ENCODE measurements around the gene PLCL1. TPM values are rescaled to one million over a fixed set of nuclear protein-coding genes. Genes with fewer than 3 reads are reported as not detected.

The PLCL1 gene
- total RNA-seq: 10 to 100 TPM in 3 of 4 donors, 1 to 10 TPM in 1; 9.6 to 25.4 (median 17.3) TPM
- polyA plus RNA-seq: 10 to 100 TPM in 1 of 3 donors, 1 to 10 TPM in 2; 4.3 to 12.6 (median 7.5) TPM
- long read RNA-seq, donor 1, full-length matches to known transcripts: 1 of 1 reads
- long read RNA-seq, donor 1, partial matches to known transcripts: 0 of 1 reads
- long read RNA-seq, donor 1, other reads (novel, unspliced or antisense): 0 of 1 reads
- long read RNA-seq, donor 2, full-length matches to known transcripts: 4 of 5 reads
- long read RNA-seq, donor 2, partial matches to known transcripts: 0 of 5 reads
- long read RNA-seq, donor 2, other reads (novel, unspliced or antisense): 1 of 5 reads

GRCh38 chr2:197804049-197804757 lies at the start of gene PLCL1:
PLCL1 (plus strand) TSS chr2:197804593.
- Histone ChIP-seq H3K4me3 (peak within 1 kb of the TSS; percentile 87), H3K9me3 (no peaks in the 10 kb centered on the region), H3K27me3 (ENCODE audit: insufficient read depth in 3 of 3, low read length in 2 of 3) (no peaks in the 10 kb centered on the region), H3K27ac (peak within 1 kb of the TSS; percentile 82), H3K36me3 (ENCODE audit: insufficient read depth in 1 of 2, low read depth in 1 of 2) (no peaks in the 10 kb centered on the region), H3K4me1 (peaks cover 45% of the 10 kb centered on the region)
- DNase-seq (peak; percentile 92 to 97), ATAC-seq (peak; percentile 92 to 99 (median 96))
- peak; percentile 6 for TF ChIP-seq CTCF (IDR thresholded peaks at IDR 0.05)
- WGBS, 3 donors: 0 to 1% (median 0%) methylated on average over 45 to 50 of the region's 50 CpGs
- intact Hi-C loops (cut with DNase I): loop anchor here (5.0 to 10.0 kb wide), 2 partner anchors 248 to 251 kb away; no protein-coding TSS in a partner anchor

GRCh38 chr2:197759013-197759412 lies 45.4 kb upstream of the PLCL1 start:
- intact Hi-C loops (cut with DNase I): no loop called here
- peaks cover 6% of the 10 kb centered on the region for H3K4me1 ChIP-seq
- no peak overlapping the region for H3K4me3 ChIP-seq
- H3K9me3 ChIP-seq: peaks cover 12% of the 10 kb centered on the region
- no peaks in the 10 kb centered on the region for H3K27me3 ChIP-seq (ENCODE audit: insufficient read depth in 3 of 3, low read length in 2 of 3)
- H3K27ac ChIP-seq: no peak overlapping the region
- WGBS, 3 donors: 77 to 91% (median 83%) methylated on average over 4 of the region's 4 CpGs
- TF ChIP-seq CTCF (IDR thresholded peaks at IDR 0.05): no peak
- DNase-seq: no peak
- ATAC-seq: no peak
- peaks cover 0 to 13% of the 10 kb centered on the region in 2 donors for H3K36me3 ChIP-seq (ENCODE audit: insufficient read depth in 1 of 2, low read depth in 1 of 2)

- Histone ChIP-seq H3K9me3 (peaks cover 12% of the 10 kb centered on the region), H3K4me1 (peaks cover 6% of the 10 kb centered on the region), H3K4me3 (no peak overlapping the region), H3K27me3 (ENCODE audit: insufficient read depth in 3 of 3, low read length in 2 of 3) (no peaks in the 10 kb centered on the region), H3K27ac (no peak overlapping the region), H3K36me3 (ENCODE audit: insufficient read depth in 1 of 2, low read depth in 1 of 2) (peaks cover 0 to 13% of the 10 kb centered on the region in 2 donors)
- no peak for DNase-seq
- intact Hi-C loops (cut with DNase I): no loop called here
- 51 to 78% (median 58%) methylated on average over 11 of the region's 11 CpGs for WGBS, 3 donors
- TF ChIP-seq CTCF (IDR thresholded peaks at IDR 0.05): no peak
- peak; percentile 35 to 79 (median 50) for ATAC-seq
Measured at GRCh38 chr2:197759625-197760292, 44.6 kb upstream of the PLCL1 start.

GRCh38 chr2:197760293-197760657 lies 44.1 kb upstream of the PLCL1 start:
- ATAC-seq (peak; percentile 63 to 92 (median 82)), DNase-seq (peak in 1 of 2 donors; percentile 62)
- Histone ChIP-seq H3K27ac (no peak overlapping the region), H3K4me3 (no peak overlapping the region), H3K27me3 (ENCODE audit: insufficient read depth in 3 of 3, low read length in 2 of 3) (no peaks in the 10 kb centered on the region), H3K4me1 (peaks cover 6% of the 10 kb centered on the region), H3K36me3 (ENCODE audit: insufficient read depth in 1 of 2, low read depth in 1 of 2) (peaks cover 0 to 9% of the 10 kb centered on the region in 2 donors), H3K9me3 (peaks cover 12% of the 10 kb centered on the region)
- 55 to 76% (median 56%) methylated on average over 3 of the region's 3 CpGs for WGBS, 3 donors
- TF ChIP-seq CTCF (IDR thresholded peaks at IDR 0.05): no peak
- intact Hi-C loops (cut with DNase I): no loop called here
